ENCODE data around the gene KCNC1.

The KCNC1 gene

GRCh38 chr11:17793642-17794170 is 59.1 kb downstream of the KCNC1 start:
- DNase-seq (ENCODE audit: low spot score): no peak

DNA sequence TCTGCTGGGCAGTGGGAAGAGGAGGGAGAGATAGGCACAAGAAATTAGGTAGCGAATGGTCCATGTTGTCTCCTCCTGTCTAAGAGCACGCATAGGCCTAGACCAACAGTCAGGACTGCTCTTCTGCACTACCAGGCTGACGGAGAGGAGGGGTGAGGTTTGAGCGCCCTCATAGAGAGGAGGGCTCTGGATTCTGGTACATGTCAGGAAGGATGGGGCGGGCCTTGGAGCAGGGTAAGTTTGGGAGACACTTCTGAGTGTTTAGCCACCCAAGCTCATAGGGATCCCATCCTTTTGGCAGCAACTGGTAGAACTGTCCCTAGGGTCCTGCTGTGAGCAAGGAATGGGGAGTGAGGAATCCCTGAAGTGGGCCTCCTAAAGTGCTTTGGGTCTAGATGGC is 60.4 kb downstream of the KCNC1 start:
- no peak for DNase-seq (ENCODE audit: low spot score)

DNA sequence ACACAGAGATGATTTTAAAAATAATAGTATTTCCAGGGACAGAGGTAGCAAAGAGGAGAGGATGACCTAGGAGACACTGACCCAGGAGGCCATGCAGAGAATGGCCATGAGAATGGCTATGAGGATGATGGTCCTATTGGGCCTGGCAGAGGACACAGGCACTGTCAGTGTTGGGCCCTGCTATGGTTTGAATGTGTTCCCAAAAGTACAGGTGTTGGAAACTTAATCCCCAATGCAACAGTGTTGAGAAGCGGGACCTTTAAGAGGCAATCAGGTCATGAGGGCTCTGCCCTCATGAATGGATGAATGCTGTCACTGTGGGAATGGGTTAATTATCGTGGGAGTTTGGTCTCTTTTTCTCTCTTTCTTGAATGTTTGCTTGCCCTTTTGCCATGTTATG is 61.6 kb downstream of the KCNC1 start:
- no peak for DNase-seq (ENCODE audit: low spot score)

GRCh38 chr11:17798253-17798652 is 63.7 kb downstream of the KCNC1 start:
- no peak for DNase-seq (ENCODE audit: low spot score)

DNA sequence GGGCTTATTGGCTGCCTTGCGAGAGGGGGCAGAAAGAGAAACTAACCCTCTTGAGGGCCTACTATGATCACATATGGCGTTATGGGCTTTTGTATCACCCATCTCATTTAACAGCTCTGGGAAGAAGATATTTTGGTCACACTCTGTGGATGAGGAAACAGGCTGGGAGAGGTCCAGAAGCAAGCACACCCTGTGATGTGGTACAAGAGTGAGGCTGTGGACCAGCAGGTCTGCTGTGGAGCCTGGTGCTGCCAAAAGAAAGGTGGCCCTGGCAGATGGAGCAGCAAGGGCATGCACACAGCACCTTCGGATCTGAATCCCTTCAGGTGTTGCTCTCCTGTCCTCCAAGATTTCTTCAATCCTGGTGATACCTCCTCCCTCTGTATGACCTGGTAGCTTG is 64.1 kb downstream of the KCNC1 start:
- no peak for DNase-seq (ENCODE audit: low spot score)

DNA sequence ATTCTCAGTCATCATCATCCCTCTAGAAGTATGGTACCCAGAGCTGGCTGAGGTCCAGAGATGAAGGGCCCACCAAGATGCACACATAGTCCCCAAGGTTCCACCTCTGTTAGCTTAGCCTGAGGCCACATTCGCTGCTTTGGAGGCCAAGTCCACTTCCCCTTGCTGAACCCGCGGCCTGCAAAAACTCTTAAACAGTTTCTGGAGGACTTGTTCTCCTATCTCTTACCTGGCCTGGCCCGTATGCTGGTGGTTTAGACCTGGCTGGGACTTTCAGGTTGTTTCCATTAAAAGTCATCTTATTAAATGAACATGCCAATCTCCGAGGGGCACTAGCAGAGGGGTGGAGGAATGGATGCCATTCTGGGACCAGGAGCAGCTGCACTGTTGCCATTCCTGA is 64.6 kb downstream of the KCNC1 start:
- DNase-seq (ENCODE audit: low spot score): no peak

GRCh38 chr11:17801166-17801565 is 66.6 kb downstream of the KCNC1 start:
- DNase-seq (ENCODE audit: low spot score): no peak

- no peak for DNase-seq (ENCODE audit: low spot score)
Observed at GRCh38 chr11:17802491-17802890, 67.9 kb downstream of the KCNC1 start.

DNA sequence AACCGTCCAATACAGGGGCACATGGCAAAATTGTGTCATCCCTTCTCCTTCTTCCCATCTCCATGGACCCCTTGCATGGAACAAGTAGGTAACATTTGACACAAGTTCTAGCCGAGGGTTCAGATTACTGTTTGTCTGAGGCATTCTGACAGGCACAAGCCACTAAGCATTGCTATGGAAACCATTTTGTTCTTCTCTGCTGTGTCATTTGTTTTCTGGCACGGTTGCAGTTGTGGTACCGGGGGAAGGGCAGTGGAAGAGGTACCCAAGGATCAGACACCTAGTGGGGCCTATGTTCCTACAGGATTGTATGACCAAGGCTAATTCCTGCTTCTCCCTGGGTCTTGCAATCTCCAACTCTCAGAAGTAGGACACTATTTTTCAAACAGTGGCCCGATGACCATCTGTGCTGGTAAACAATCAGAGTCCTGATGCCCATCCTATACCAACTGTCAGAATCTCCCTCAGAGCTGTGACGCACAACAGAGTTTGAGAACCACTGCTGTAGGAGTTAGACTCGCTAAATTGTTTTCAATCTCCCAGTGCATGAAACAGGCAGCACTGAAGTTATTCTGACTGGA is 69.3 kb downstream of the KCNC1 start:
- DNase-seq (ENCODE audit: low spot score): no peak

DNA sequence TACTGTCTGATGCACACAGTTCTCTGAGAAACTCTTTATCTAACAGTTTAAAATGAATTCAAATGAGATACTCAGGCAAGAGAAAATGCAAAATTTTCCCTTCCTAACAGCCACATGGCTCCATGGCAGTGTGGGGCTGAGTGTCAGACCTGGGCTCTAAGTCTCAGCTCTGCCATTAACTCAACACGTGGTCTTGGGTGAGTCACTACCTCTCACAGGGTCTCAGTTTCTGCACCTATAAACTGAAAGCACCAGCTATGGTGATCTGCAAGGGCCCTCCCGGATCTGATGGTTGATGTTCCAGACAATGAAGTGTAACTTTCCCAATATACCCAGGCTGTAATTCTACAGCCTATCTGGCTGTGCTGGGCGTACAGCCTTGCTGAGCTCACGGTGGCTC is 70.5 kb downstream of the KCNC1 start:
- no peak for DNase-seq (ENCODE audit: low spot score)

DNA sequence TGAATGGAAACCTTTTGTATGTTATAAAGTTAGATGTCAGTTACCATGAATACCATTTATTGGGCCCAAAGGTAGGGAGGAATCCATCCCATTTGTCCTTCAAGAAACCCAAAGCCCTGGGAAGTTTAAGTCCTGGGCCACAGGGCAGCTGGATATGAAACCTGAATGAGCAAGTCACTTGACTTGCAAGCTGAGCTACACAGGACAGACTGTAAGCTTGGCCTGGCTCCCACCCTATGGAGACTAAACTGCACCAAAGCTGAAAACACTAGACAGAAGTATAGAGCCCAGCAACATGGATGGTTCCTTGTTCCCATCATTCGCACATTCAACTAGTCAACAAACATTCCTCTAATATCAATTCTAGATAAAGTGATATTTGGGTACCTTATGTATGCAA is 71.3 kb downstream of the KCNC1 start:
- DNase-seq (ENCODE audit: low spot score): no peak

GRCh38 chr11:17807034-17807433 is 72.5 kb downstream of the KCNC1 start:
- no peak for DNase-seq (ENCODE audit: low spot score)

GRCh38 chr11:17810041-17810440 is 75.5 kb downstream of the KCNC1 start:
- DNase-seq (ENCODE audit: low spot score): no peak

GRCh38 chr11:17810746-17811145 is 76.2 kb downstream of the KCNC1 start:
- no peak for DNase-seq (ENCODE audit: low spot score)

DNA sequence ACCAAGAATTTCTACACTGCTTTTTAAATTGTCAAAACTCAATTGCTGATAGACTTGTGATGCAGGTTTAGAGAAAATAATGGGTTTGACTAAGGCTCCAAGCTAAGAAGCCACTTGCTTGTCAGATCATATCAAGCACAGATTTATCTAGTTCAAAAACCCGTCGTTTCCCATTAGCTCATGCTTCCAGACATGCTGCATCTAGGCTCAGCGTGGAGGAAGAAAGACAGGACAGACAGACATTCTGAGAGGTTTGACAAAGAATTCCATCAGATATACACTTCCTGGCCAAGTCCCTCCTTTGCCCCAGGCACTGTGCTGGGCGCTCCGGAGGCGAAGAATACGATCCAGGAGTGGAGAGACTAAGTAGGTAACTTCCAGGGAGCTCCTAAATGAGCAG is 76.8 kb downstream of the KCNC1 start:
- no peak for DNase-seq (ENCODE audit: low spot score)

GRCh38 chr11:17812091-17812864 is 77.7 kb downstream of the KCNC1 start:
- DNase-seq (ENCODE audit: low spot score): no peak

DNA sequence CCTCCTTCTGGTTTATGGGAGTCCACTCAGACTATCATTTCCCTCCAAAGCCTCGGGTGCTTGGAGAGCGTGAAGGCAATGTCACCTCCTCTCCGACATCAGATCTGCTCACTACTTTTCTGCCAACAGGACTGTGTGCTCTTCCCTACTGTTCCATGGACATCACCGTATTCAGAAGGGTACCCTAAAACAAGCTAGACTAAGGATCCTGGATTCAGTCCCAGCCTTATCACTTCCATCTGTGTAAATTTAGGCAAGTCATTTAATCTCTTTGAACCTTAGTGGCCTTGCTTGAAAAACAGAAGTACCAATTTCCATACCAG is 78.2 kb downstream of the KCNC1 start:
- no peak for DNase-seq (ENCODE audit: low spot score)

DNA sequence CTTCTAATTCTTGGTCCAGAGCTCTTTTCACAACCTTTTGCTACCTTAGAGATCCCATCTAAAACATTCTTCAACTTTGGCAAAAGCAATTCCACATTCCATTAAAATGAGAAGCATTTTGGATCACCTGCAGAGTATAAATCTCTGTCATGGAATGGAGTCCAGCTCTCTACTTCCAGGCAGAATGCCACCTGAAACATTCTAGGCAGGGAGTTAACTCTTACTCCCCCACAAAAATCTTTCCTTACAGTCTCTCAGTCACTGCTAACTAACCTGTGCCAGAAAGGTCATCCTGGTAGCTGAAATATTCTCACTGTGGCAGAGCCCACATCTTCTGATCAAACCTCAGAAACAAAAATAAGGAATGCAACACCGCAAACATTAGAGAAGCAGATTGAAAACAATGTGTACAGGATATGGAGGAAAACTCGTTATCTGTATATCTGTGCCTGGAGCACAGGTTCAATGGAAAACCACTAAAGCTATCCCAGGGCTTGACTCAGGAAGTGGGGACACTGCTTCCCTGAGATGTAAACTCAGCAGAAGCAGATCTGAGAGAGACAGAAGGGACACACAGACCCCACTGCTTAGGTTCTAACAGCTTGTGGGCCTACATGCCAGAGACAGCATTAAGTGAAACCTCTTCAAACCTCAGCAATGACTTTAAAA is 78.9 kb downstream of the KCNC1 start:
- no peak for DNase-seq (ENCODE audit: low spot score)

- DNase-seq (ENCODE audit: low spot score): no peak
Observed at GRCh38 chr11:17814546-17814945, 80.0 kb downstream of the KCNC1 start.

DNA sequence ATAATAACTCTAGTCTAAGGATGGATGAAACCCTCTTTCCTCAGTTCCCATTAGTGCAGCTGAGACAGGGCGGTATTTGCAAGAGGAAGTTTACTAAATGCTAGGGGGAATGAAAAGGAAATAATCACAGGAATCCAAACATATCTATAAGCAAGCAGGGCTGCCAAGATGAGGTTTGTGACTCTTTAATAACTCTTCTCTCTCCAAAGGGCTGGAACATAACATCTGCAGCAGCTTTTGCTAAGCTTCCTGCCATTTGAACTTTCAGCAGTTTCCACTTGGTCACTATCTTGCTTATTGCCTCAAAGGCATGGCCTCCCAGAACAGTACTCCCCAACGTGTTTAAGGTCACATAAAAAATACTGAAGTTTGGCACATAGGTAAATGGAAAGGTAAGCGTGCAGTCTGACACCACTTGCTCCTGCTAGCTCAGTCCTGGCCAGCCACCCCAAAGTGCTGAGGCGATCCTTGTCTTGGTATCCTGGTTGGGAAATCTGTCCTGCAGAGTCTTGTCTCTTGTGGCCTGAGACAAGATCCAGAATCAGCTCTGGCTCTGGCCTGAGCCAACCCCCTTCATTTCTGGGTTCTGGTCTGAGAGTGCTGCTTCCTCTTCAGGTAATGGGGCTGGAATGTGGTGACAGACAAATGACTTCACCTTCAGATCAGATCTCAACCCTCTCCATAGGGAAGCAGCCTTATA is 81.8 kb downstream of the KCNC1 start:
- DNase-seq (ENCODE audit: low spot score): peak; percentile 68

- DNase-seq (ENCODE audit: low spot score): no peak
Observed at GRCh38 chr11:17821648-17822400, 87.2 kb downstream of the KCNC1 start.

GRCh38 chr11:17822401-17822781 is 87.8 kb downstream of the KCNC1 start:
- DNase-seq (ENCODE audit: low spot score): no peak

Data from left forelimb (tissue), 1 donor.